Aorta (tissue), 5 donors: Measurements from ENCODE around the gene CRCP. TPM values are rescaled to one million over a fixed set of nuclear protein-coding genes. Genes with fewer than 3 reads are reported as not detected.
"Not testable (repeated sequence)": the region's sequence is repeated elsewhere in the genome, so short reads cannot be mapped to it uniquely, and the experiment has no call there.

ENCODE experiments used
- ATAC-seq: fragments of 200-7000 bp; cut with Tn5 transposase; one replicate; pipeline ENCODE4 v1.9.1; 2022; ENCODE audit warnings: moderate library complexity; ENCODE audit not compliant: low FRiP score
- DNase-seq, 2 donors: peaks; one replicate each; pipeline ENCODE4 v3.0.0-alpha.2; 2020
- H3K27ac ChIP-seq, 2 donors: one replicate each; pipeline ENCODE4 v1.5.1; 2013; ENCODE audit warnings: low read length in 2 of 2, mild to moderate bottlenecking in 2 of 2, moderate library complexity in 2 of 2, control low read depth in 1 of 2, inconsistent platforms in 1 of 2, low read depth in 1 of 2
- H3K27me3 ChIP-seq, 2 donors: one replicate each; pipeline ENCODE4 v1.6.1; 2013; ENCODE audit warnings: control low read depth in 1 of 2, low read length in 1 of 2, mild to moderate bottlenecking in 1 of 2, moderate library complexity in 1 of 2; ENCODE audit not compliant: insufficient read depth in 2 of 2, control insufficient read depth in 1 of 2
- H3K36me3 ChIP-seq, 2 donors: one replicate each; pipeline ENCODE4 v1.6.1; 2013; ENCODE audit warnings: control low read depth in 1 of 2, low read length in 1 of 2, mild to moderate bottlenecking in 1 of 2; ENCODE audit not compliant: insufficient read depth in 2 of 2, control insufficient read depth in 1 of 2
- H3K4me1 ChIP-seq, 2 donors: one replicate each; pipeline ENCODE4 v1.6.1; 2013; ENCODE audit warnings: low read length in 2 of 2, control low read depth in 1 of 2, mild to moderate bottlenecking in 1 of 2, moderate library complexity in 1 of 2; ENCODE audit not compliant: insufficient read depth in 2 of 2, control insufficient read depth in 1 of 2
- H3K4me3 ChIP-seq, 2 donors: one replicate each; pipeline ENCODE4 v1.5.1; 2013; ENCODE audit warnings: low read length in 2 of 2, control low read depth in 1 of 2, mild to moderate bottlenecking in 1 of 2
- H3K9me3 ChIP-seq: one replicate; pipeline ENCODE4 v1.6.1; 2013; ENCODE audit warnings: mild to moderate bottlenecking, low read length; ENCODE audit not compliant: control insufficient read depth
- WGBS, 2 donors: extraction: QIAGEN DNeasy Blood & Tissue Kit; methylation state at CpG; one replicate each; pipeline ENCODE4 v1.1.7; 2013; 5-methylcytosine and 5-hydroxymethylcytosine counted together
- intact Hi-C, 2 donors: fragments of 100-400 bp; cut with DNase I; formaldehyde crosslinking; loops; one replicate each; pipeline versions ENCODE4 v1.14.2 to v1.15.0; 2022
- long read RNA-seq, 2 donors: library from polyadenylated mRNA; unstranded; transcript quantifications; one replicate each; pipeline ENCODE4 v2.0.0, GENCODE V29; 2020 to 2021
- polyA plus RNA-seq, 2 donors: library from polyadenylated mRNA; stranded (reverse); fragments of 200-250 nt; gene quantifications; one replicate each; pipeline ENCODE4 v1.2.3, GENCODE V29; 2013
- total RNA-seq, 2 donors: library from RNA; stranded (reverse); fragmentation: NEBNext Ultra II Directional; extraction: Animal tissue kit (Norgen Biotek cat#: 25700); gene quantifications; one replicate each; pipeline ENCODE4 v1.2.1, GENCODE V29; 2021
- donor health status: healthy with polysubstance abuse.
- donor health status: Bipolar disorder and iron deficiency.
- donor health status: DM: no; HTN: no; CAD: no.
- donor health status: DM: no; HTN: no; CAD: no.
- donor health status: DM: yes; HTN: yes; CAD: no.

Gene CRCP
- total RNA-seq: 10 to 100 TPM; 27.1 to 29.5 TPM
- polyA plus RNA-seq: 10 to 100 TPM; 16.8 to 23.7 TPM
- long read RNA-seq, donor 1, transcript CRCP-203 (6 exons, 3,009 nt): major isoform, 11 of 22 reads
- long read RNA-seq, donor 1, partial matches to known transcripts: 1 of 22 reads
- long read RNA-seq, donor 1, other reads (novel, unspliced or antisense): 10 of 22 reads
- long read RNA-seq, donor 2, partial matches to known transcripts: 1 of 8 reads
- long read RNA-seq, donor 2, other reads (novel, unspliced or antisense): 2 of 8 reads

DNA sequence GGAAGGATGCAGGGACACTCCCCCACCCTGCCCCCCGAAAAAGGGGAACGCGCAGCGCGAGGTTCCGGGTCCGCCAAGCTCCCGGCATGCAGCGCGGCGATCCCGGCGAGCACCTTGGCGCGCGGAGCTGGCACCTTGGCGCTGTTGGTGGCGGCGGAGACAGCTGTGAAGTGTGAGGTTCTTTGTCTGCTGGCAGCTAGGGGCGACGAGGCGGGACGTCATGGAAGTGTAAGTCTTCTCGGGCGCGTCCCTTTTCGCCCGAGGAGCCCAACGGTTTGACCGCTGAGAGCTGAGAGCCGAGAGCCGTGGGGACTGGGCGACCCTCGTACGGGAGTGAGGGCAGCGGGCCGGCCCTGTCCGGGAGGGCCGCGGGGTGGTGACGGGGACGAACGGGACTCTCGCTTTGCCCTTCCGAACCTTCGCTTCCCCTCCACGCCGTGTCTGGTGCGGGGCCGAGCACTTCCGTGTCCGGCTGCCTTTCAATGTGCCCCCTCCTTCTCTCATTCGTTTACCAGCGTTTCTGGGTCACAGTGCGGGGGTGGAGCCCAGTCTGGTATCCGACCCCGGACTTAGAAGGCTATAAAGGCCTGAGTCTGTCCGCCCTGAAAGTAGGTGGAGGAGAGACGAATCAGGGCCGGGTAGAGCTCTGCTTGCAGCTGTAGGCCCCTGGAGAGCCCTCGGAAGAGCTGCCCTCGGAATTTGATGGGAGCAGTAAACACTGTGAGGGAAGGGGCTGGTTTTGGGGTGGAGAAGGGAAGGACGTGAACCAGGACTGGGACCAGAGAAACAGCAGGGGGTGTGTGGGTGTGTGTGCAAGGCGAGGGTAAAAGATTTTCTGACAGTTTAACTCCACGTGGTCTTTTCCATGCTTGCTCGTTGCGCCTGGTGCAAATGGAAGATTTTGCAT, at the start of gene CRCP:
CRCP (plus strand) TSS at position 105 of the 907 bp plus-strand sequence; CDS start at position 221, 116 bp downstream.
- Histone ChIP-seq H3K9me3 (no peaks in the 10 kb centered on the region), H3K4me1 (no peaks in the 10 kb centered on the region), H3K27me3 (no peaks in the 10 kb centered on the region), H3K4me3 (peak within 1 kb of the TSS; percentile 65 to 73), H3K36me3 (no peaks in the 10 kb centered on the region), H3K27ac (peak within 1 kb of the TSS; percentile 31 to 90)
- peak; percentile 89 to 95 for DNase-seq
- ATAC-seq: peak; percentile 95
- 0 to 1% methylated on average over 66 to 67 of the region's 67 CpGs for WGBS, 2 donors
- intact Hi-C loops: loop anchor here (2.0 to 5.0 kb wide), 2 partner anchors 38 to 40 kb away; partner anchors contain the start of gene ASL (in 2 of the 2)

DNA sequence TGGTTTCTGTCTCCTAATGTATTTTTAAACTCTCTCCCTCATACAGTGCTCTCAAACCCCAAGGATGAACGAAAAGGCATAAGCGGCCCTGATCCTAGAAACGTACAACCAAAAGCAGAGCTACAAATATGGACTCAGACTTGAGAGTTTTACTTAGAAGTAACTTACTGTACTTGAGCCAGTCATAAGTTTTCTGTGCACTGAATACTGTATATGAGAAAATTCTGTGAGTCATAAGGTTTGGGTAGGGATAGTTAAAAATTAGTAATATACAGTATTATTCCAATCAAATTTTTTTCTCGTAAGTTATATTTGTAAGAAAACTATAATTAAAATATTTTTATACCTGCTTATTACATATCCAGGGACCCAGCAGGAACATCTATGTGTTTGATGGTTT, 44.9 kb upstream of the CRCP start:
- no peak for DNase-seq
- 87 to 90% methylated on average over 4 of the region's 4 CpGs for WGBS, 2 donors
- no peaks in the 10 kb centered on the region for H3K36me3 ChIP-seq
- no peak for ATAC-seq
- H3K27me3 ChIP-seq: no peaks in the 10 kb centered on the region
- H3K9me3 ChIP-seq: no peaks in the 10 kb centered on the region
- no peaks in the 10 kb centered on the region for H3K4me1 ChIP-seq
- H3K4me3 ChIP-seq: no peak overlapping the region
- H3K27ac ChIP-seq: no peak overlapping the region
- intact Hi-C loops: no loop called here

DNA sequence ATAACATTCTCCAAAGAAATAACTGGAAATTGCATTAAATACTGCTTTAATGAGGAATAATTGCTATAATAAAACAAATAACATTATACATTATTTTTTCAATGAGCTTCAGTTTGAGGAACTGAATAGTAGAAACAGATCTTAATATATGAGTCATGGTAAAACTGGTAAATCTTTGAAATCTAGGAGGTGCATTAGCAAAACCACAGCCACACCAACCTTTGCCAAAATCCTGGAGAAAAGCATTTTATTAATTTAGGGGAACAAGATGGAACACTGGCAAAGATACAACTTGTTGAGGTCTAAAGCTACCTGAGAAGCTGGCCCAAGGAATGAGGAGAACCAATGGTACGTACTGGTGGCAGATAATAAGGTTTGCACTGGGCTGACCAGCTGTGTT, 44.4 kb upstream of the CRCP start:
- H3K4me3 ChIP-seq: no peak overlapping the region
- intact Hi-C loops: no loop called here
- H3K9me3 ChIP-seq: no peaks in the 10 kb centered on the region
- H3K27me3 ChIP-seq: no peaks in the 10 kb centered on the region
- 93 to 100% methylated on average over 1 of the region's 1 CpG for WGBS, 2 donors
- H3K36me3 ChIP-seq: no peaks in the 10 kb centered on the region
- H3K27ac ChIP-seq: no peak overlapping the region
- H3K4me1 ChIP-seq: no peaks in the 10 kb centered on the region
- ATAC-seq: no peak
- DNase-seq: no peak

DNA sequence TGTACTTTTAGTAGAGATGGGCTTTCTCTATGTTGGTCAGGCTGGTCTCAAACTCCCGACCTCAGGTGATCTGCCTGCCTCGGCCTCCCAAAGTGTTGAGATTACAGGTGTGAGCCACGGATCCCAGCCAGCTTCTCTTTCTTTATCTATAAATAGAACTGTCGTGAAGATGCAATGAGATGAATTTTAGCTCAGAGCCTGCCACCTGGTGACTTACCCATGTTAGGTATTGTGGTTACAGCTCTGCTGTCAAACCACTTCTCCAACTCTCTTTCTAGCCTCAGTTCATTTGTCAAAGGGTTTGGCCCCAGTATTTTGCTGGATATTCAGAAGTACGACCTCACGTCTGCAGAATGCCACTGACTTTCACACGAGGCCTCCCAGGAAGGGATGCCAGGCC, 42.4 kb upstream of the CRCP start:
- ATAC-seq, H3K36me3 ChIP-seq, H3K9me3 ChIP-seq, H3K27ac ChIP-seq, H3K4me3 ChIP-seq, H3K27me3 ChIP-seq, intact Hi-C loops, H3K4me1 ChIP-seq: not testable (repeated sequence)
- peak in 1 of 2 donors; percentile 13 for DNase-seq
- 64 to 65% methylated on average over 7 of the region's 7 CpGs for WGBS, 2 donors

DNA sequence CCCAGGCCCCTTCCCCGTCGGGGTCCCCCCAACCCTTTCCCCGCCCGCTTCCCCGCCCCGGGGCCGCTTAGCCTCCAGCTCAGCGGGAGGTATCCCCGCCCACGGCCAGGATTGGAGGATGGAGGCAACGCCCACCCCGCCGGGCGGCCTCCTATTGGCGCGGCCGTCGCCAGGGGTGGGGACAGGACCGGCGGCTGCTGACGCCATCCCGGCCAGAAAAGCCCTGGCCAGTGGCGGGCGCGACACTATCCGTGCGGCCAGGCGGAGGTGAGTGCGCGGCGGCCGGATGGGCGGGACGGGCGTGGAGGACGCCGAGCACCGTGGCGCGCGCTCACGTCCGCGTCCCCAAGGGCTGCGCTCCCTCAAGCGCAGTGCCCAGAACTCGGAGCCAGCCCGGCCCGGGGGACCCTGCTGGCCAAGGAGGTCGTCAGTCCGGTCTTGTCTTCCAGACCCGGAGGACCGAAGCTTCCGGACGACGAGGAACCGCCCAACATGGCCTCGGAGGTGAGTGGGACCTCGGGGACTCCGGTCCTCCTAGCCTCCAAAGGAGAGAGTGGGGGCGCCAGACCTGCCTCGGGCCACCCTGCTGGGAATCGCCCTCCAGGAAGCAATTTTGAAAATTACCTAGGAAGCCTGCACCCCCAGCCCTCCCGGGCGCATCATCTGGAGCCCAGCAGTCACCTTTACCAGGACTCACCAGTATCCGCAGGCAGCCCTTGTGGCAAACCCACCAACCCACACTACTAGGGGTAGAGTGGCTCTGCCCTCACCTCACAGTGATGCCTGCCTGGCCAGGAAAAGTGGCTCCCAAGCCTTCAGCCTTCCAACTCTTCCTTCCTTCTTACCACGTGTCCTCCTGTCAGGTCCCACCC, 38.8 kb upstream of the CRCP start, which contains the start of gene ASL:
ASL (plus strand) TSS at position 230 of the 872 bp plus-strand sequence; CDS start at position 493, 263 bp downstream.
- WGBS, 2 donors: 0 to 1% methylated on average over 67 of the region's 67 CpGs
- Histone ChIP-seq H3K27me3 (no peaks in the 10 kb centered on the region), H3K4me3 (peak within 1 kb of the TSS; percentile 59 to 87), H3K27ac (no peak within 1 kb of the TSS), H3K9me3 (no peaks in the 10 kb centered on the region), H3K4me1 (no peaks in the 10 kb centered on the region), H3K36me3 (no peaks in the 10 kb centered on the region)
- intact Hi-C loops: loop anchor here (2.0 to 5.0 kb wide), 2 partner anchors 39 to 41 kb away; partner anchors contain the start of gene CRCP (in 1 of the 2)
- peak; percentile 99 for ATAC-seq
- DNase-seq: peak; percentile 95 to 97

DNA sequence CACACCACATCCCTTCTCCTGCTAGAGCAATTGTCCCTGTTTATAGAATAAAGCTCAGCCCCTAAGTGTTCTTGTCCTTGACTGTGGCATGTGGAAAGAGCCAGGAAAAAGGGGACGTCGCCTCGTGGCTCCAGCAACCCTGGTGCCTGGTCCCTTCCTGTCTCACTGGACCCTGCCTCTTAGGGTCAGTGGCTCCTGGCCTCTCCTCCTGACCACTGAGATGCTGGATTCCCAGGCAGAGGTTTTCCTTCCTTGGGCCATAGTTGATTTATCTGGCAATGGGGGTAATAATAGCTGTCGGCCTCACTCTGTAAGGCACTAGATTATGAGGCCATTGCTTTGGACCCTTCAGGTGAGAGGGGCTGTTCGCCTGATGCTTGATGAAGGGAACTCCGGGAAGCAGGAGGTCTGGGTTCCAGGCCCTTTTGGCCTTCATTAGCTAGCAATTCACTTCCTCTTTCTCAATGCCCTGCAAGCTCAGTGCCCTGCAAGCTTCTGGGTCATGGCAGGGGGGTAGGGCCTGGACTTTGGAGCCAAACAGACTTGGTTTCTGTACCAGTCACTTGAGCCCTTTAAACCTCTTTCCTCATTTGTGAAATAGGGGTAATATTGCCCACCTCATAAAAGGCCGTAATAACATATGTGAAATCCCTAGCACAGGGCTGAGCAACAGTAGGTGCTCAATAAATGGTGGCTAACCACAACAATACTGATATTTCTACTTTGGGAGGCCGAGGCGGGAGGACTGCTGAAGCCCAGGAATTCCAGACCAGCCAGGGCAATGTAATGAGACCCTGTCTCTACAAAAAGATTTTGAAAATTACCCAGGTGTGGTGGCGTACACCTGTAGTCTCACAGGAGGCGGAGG, 38.0 kb upstream of the CRCP start:
- H3K4me3 ChIP-seq: peak overlapping the region; percentile 59 to 87
- DNase-seq: no peak
- H3K36me3 ChIP-seq: no peaks in the 10 kb centered on the region
- intact Hi-C loops: loop anchor here in 1 of 2 donors (5.0 kb wide), 1 partner anchor 41 kb away; no protein-coding TSS in a partner anchor
- no peaks in the 10 kb centered on the region for H3K27me3 ChIP-seq
- H3K4me1 ChIP-seq: no peaks in the 10 kb centered on the region
- WGBS, 2 donors: 69 to 72% methylated on average over 11 of the region's 11 CpGs
- ATAC-seq: no peak
- no peak overlapping the region for H3K27ac ChIP-seq
- H3K9me3 ChIP-seq: no peaks in the 10 kb centered on the region

DNA sequence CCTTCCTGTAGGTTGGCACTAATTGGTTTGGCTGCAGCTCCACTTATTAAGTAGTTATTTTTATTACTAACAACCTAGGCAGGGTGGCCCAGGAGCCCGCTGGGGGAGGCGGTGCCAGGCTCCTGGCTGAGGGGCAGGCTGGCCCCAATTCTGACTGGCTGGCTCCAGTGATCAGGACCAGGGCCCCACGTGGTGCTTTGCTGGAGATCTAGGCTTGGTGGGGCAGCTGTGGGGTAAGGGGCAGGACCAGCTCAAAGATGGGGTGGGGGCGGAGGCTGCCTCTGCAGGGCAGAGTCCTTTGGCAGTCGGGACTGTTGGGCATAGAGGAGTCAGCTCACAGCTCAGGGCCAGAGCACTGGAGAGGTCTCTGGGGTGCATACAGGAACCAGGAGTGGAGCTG, 36.6 kb upstream of the CRCP start:
- WGBS, 2 donors: 86 to 90% methylated on average over 5 of the region's 5 CpGs
- no peaks in the 10 kb centered on the region for H3K36me3 ChIP-seq
- intact Hi-C loops: loop anchor here in 1 of 2 donors (5.0 kb wide), 1 partner anchor 39 kb away; no protein-coding TSS in a partner anchor
- no peak overlapping the region for H3K27ac ChIP-seq
- H3K27me3 ChIP-seq: no peaks in the 10 kb centered on the region
- H3K9me3 ChIP-seq: no peaks in the 10 kb centered on the region
- DNase-seq (no peak), ATAC-seq (no peak)
- H3K4me1 ChIP-seq: no peaks in the 10 kb centered on the region
- no peak overlapping the region for H3K4me3 ChIP-seq
